Stimulated activated CD4-positive, alpha-beta T cell treated with anti-CD3 and anti-CD28 coated beads, Interleukin-12 subunit alpha, Interleukin-12 subunit beta, amount 100 ng/mL, for 48 hours (primary cell): ENCODE measurements around the gene WNT9A.
A peak's percentile ranks its signal among the peaks of the same experiment; 100 is the strongest.

Experiments
- DNase-seq, 3 donors: peaks; one replicate each; pipeline ENCODE4 v3.0.0-alpha.2; 2020; ENCODE audit warnings: low read depth in 2 of 3, low spot score in 1 of 3

WNT9A gene

GRCh38 chr1:227942021-227942715 lies 5.6 kb downstream of the WNT9A start:
- DNase-seq, result no peak

DNA sequence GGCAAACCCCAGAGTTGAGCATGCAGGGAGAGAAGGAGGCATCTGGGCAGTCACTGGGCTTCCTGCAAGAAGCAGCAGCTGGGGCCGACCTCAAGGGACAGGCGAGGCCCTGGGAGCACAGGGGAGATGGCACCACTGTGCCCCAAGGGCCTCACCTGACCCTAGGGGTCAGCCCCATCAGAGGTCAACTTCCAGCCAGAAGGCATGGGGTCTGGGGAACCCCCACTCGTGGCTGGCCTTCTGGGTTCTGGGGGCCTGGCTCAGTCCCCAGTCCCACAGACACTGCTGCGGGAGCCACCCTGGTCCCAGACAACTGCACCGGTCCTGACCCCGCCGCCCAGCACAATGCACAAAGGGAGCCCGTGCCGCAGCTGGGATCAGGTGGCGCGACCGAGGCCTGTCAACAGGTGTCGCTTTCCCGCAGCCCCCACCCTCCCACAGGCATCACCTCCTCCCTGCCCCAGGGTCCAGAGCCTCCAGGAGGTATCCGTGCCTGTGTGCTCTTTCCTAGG lies 6.2 kb downstream of the WNT9A start:
- no peak for DNase-seq

GRCh38 chr1:227940791-227941241 lies 6.9 kb downstream of the WNT9A start:
- DNase-seq, result no peak

DNA sequence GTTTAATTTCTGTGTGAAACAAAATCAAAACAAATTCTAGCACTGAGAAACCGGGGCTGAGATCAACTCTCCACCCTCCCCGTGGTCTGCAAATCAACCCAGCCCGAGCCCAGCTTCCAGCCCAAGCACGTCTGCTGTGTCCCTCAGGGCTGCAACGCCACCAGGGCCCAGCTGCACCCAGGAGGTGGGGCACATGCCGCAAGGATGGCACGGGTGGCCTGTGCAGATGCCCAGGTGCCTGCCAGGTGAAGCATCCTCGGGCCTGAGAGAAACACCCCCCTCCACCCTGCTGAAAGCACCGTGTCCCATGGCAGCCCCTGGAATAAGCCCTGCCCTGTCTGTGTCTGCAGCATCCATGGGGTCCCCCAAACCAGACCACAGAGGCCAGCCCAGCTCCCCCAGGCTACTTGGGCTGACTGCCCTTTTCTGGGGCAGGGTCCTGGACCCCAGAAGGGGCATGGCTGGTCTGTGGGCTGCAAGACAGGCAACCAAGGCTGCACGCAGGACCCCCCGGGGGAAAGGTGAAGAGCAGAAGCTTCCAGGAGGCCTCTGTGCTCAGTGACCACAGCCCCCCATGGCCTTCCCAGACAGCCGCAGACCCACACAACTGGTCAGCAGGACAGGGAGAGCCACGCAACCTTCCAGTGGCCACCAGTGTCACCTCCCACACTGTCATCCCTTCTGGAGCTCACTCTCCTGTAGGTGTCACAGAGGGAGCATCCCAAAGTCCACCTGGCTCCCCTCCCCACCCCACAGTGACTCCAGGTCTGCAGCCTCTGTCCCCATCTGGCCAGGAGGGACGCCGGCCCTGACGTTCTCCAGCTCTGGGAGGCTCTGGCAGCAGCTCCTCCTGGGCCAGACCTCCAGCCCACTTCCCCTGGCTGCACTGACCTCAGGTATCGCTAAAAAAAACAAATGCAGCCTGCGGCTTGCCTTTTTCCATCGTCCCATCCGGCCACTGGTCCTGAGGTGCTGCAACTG lies 7.7 kb downstream of the WNT9A start:
- DNase-seq, result no peak

GRCh38 chr1:227938911-227939790 lies 8.6 kb downstream of the WNT9A start:
- no peak for DNase-seq

GRCh38 chr1:227938276-227938675 lies 9.5 kb downstream of the WNT9A start:
- DNase-seq, result no peak

DNA sequence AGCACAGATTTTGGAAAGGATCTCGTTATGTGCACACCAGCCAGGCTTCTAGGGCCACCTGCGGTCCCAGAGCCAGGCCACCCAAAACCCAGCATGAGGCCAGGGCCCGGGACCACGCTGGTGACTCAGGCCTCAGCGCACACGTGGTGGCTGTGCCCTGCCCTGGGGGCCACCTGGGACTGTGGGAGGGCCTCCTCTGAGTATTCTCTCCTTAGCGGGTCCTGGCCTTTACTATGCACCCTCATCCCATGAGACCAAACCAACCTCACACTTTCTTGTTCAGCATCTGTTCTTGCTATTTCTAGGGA lies 9.9 kb downstream of the WNT9A start:
- no peak for DNase-seq

DNA sequence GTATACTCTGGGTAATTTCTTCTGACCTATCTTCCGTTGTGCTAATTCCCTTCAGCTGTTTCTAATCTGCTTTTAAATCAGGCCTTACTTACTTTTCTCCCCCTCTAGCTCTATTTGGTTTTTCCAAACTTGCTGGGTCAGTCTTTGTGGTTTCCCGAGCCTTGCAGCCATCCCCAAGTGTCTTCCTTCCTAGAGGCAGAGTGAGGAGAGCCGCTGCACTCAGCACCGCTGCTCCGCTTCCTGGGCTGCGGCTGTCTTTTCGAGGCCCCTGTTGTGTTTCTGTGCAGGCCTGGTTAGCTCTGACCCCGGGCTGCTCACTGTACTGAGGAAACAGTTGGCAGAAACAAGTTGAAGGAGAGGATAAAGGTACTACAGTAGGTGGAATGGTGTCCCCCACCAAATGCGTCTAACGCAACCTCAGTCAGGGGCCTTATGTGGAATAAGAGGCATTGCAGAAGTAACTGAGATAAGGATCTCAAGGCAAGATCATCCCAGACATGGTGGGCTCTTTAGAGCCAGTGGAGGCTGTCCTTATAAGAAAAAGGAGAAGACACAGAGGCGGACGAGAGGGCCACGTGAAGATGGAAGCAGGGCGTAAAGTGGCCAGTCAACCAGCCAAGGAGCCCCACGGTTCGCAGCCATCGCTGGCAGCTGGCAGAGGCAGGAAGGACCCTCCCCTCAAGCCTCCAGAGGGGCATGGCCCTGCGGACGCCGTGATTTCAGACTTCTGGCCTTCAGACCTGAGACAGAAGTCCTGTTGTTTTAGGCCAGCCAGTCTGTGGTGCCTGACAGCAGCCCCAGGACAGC lies 10.5 kb downstream of the WNT9A start:
- no peak for DNase-seq

DNA sequence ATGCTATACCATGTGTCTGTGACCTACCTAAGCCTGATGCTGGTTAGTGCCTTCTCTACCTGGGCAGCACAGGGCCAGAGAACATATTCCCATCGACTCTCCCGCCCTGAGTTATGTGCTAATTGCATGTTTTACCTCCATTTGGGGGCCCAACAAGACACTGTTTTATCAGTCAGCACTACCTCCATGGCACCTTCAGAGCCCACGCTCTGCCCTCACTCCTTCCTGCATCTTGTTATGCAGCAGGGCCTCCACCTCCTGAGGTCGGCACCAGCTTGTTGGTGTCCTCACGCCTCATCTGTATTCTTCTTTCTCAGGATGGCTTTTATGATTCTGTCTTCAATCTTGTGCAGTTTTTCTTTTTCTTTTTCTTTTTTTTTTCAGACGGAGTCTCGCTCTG lies 11.9 kb downstream of the WNT9A start:
- DNase-seq, result no peak

DNA sequence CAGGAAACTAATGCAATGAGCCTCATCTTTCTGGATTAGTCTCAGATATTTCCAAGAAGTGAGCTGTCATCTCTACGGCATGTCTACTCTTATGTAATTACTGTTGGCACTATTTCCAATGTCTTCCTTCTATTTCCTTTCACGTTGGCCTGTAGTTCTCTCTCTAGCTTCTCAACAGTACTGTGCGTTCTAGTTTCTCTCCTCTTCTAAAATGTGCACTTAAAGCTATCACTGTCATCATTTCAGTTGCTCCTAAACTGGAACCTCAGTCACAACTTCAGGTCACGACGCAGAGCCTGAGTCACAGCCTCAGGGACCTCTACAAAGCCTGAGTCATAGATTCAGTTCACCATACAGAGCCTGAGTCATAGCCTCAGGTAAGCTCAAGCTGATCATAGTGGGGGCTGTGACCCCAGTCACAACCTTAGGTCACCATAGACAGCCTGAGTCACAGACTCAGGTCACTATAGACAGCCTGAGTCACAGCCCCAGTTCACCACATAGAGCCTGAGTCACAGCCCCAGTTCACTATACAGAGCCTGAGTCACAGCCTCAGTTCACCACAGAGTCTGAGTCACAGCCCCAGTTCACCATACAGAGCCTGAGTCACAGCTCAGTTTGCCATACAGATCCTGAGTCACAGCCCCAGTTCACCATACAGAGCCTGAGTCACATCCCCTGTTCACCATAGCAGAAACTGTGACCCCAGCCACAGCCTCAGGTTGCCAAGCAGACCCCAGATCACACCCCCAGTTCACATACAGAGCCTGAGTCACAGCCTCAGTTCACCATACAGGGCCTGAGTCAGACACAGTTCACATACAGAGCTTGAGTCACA lies 13.0 kb downstream of the WNT9A start:
- DNase-seq, result peak; percentile 30 to 65 (median 43)

- no peak for DNase-seq
Measured at GRCh38 chr1:227929751-227930472, 17.8 kb downstream of the WNT9A start.

GRCh38 chr1:227928811-227929375 lies 18.8 kb downstream of the WNT9A start:
- no peak for DNase-seq

- DNase-seq, result no peak
Measured at GRCh38 chr1:227927971-227928741, 19.6 kb downstream of the WNT9A start.

- DNase-seq, result no peak
Measured at GRCh38 chr1:227926896-227927885, 20.5 kb downstream of the WNT9A start.

- no peak for DNase-seq
Measured at GRCh38 chr1:227926216-227926791, 21.4 kb downstream of the WNT9A start.

DNA sequence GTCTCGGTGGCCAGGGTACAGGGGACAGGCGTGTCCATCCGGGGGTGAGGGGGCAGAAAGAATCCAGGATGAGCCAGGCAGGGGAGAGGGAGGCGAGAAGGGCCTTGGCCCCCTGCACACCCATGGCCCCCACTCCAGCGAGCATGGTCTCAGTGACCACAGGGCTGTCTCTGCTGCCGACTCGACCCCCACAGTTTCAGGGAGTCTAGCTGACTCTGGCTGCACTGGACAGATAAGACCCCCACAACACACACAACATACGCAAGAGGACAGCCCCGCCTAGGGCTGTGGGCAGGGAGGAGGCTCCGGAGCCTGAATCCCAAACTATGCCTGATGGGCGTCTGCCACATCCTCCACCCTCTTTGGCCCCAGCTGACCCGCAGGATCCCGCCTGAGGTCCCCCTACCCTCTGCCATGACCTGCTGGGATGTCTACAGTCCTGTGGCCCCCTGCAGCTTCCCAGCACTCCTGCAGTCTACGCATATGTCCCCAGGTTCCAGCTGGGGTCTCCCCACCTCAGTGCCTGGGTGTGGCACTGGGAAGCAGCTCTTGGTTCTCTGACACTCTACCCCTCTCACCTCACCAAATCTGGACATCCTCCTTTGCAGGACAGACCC lies 22.0 kb downstream of the WNT9A start:
- DNase-seq, result no peak
